Gastroesophageal sphincter (tissue), 3 donors: ENCODE results near the gene ANO2.

Source experiments
- EP300 ChIP-seq: sonication (generic); formaldehyde crosslinking; IDR thresholded peaks from one replicate; pipeline ENCODE4 v1.6.1; 2017; ENCODE audit warnings: antibody characterized with exemption, mild to moderate bottlenecking
- POLR2AphosphoS5 ChIP-seq: sonication (generic); formaldehyde crosslinking; IDR thresholded peaks from one replicate; pipeline ENCODE4 v1.6.1; 2017; ENCODE audit warnings: antibody characterized with exemption
- TF ChIP-seq, protein P1 (sequence below), 4 experiments: fragments of 200-600 bp in 2 of 4; fragments of 450-650 bp in 2 of 4; sonication (generic) in 1 of 4; IDR thresholded peaks; one replicate each; pipeline ENCODE4 v1.5.1; 2017 to 2019; ENCODE audit warnings: antibody characterized with exemption in 4 of 4, mild to moderate bottlenecking in 2 of 4, moderate library complexity in 2 of 4

- TF ChIP-seq, protein P1, sequence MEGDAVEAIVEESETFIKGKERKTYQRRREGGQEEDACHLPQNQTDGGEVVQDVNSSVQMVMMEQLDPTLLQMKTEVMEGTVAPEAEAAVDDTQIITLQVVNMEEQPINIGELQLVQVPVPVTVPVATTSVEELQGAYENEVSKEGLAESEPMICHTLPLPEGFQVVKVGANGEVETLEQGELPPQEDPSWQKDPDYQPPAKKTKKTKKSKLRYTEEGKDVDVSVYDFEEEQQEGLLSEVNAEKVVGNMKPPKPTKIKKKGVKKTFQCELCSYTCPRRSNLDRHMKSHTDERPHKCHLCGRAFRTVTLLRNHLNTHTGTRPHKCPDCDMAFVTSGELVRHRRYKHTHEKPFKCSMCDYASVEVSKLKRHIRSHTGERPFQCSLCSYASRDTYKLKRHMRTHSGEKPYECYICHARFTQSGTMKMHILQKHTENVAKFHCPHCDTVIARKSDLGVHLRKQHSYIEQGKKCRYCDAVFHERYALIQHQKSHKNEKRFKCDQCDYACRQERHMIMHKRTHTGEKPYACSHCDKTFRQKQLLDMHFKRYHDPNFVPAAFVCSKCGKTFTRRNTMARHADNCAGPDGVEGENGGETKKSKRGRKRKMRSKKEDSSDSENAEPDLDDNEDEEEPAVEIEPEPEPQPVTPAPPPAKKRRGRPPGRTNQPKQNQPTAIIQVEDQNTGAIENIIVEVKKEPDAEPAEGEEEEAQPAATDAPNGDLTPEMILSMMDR (IDR thresholded peaks at IDR 0.05) = no peak
- TF ChIP-seq POLR2AphosphoS5 (no peak), EP300 (no peak)
Measured at GRCh38 chr12:5803532-5803931, 141.5 kb downstream of the ANO2 start.
